K562 (cell line): ENCODE results near the gene RASAL1. TPM values are rescaled to one million over a fixed set of nuclear protein-coding genes. Genes with fewer than 3 reads are reported as not detected.
A peak's percentile ranks its signal among the peaks of the same experiment; 100 is the strongest.

ENCODE experiments used
- ATAC-seq: fragments of 200-7000 bp; cut with Tn5 transposase; 3 replicates; pipeline ENCODE4 v1.9.1; 2020; ENCODE audit warnings: moderate library complexity
- BruUV-seq: library from RNA; stranded (reverse); fragments of 400-500 nt; replicated peaks from 2 replicates; lab custom pipeline; 2021; lab: Mats Ljungman, UMichigan
- CTCF ChIA-PET: fragments of 300-600 bp; formaldehyde crosslinking; extraction: SDS; loops from one replicate; lab custom pipeline; 2021; ENCODE audit warnings: low intra/inter-chr PET ratio; lab: Yijun Ruan, JAX
- POLR2A ChIA-PET: fragments of 300-600, 350-650 bp; sonication (Branson Sonifier 250); formaldehyde crosslinking; extraction: SDS; loops from one replicate; lab custom pipeline; 2021; ENCODE audit warnings: antibody characterized with exemption, inconsistent platforms; lab: Yijun Ruan, JAX
- DNase-seq, 4 experiments: peaks; one replicate each; pipeline versions ENCODE4 v3.0.0 to v3.0.0-alpha.2; 2011 to 2018; ENCODE audit warnings: low spot score in 3 of 4, mixed read lengths in 3 of 4; ENCODE audit errors: extremely low read depth in 1 of 4
- FAIRE-seq: peaks from 2 replicates; lab custom pipeline; 2011; peaks lifted over from hg19 to GRCh38; lab: Jason Lieb, UNC
- H2AFZ ChIP-seq: 2 replicates; pipeline ENCODE4 v1.6.0; 2011; ENCODE audit warnings: low read depth, low read length, control low read depth, inconsistent platforms
- H3K27ac ChIP-seq: fragments of 200-600 bp; 3 replicates; pipeline ENCODE4 v1.8.0; 2011; ENCODE audit warnings: low read depth, mild to moderate bottlenecking, control low read depth, inconsistent platforms, low read length, moderate library complexity, mixed read lengths; ENCODE audit errors: extremely low read depth
- H3K27me3 ChIP-seq, 2 experiments: fragments of 300-600 bp in 1 of 2; 2 replicates in 1 of 2; 3 replicates in 1 of 2; pipeline versions ENCODE4 v1.6.0 to v1.8.0; 2011; ENCODE audit warnings: inconsistent platforms in 2 of 2, low read length in 2 of 2, mild to moderate bottlenecking in 1 of 2, mixed read lengths in 1 of 2, moderate library complexity in 1 of 2; ENCODE audit not compliant: control insufficient read depth in 2 of 2, insufficient read depth in 2 of 2
- H3K36me3 ChIP-seq: fragments of 300-600 bp; 3 replicates; pipeline ENCODE4 v1.8.0; 2011; ENCODE audit warnings: mild to moderate bottlenecking, low read length, inconsistent platforms; ENCODE audit not compliant: control insufficient read depth, insufficient read depth
- H3K4me1 ChIP-seq, 2 experiments: fragments of 200-600 bp in 1 of 2; replicated peaks in 1 of 2; 2 replicates in 1 of 2; 3 replicates in 1 of 2; pipeline versions ENCODE4 v1.5.1 to v1.8.0; 2011; ENCODE audit warnings: inconsistent platforms in 2 of 2, low read length in 2 of 2, mild to moderate bottlenecking in 1 of 2, mixed read lengths in 1 of 2, moderate library complexity in 1 of 2; ENCODE audit not compliant: control insufficient read depth in 2 of 2, insufficient read depth in 2 of 2
- H3K4me2 ChIP-seq: 2 replicates; pipeline ENCODE4 v1.6.1; 2011; ENCODE audit warnings: low read length, control low read depth, inconsistent platforms, mixed read lengths; ENCODE audit not compliant: insufficient read depth
- H3K4me3 ChIP-seq: fragments of 200-600 bp; sonication (generic), shearing (Covaris generic); 2 replicates; pipeline ENCODE4 v1.5.1; 2016; ENCODE audit warnings: control low read depth, inconsistent platforms
- H3K79me2 ChIP-seq: fragments of 200-600 bp; 3 replicates; pipeline ENCODE4 v1.8.0; 2011; ENCODE audit warnings: low read length, inconsistent platforms; ENCODE audit not compliant: control insufficient read depth, insufficient read depth
- H3K9ac ChIP-seq, 2 experiments: 2 replicates each; pipeline versions ENCODE4 v1.6.0 to v1.6.1; 2011; ENCODE audit warnings: low read depth in 2 of 2, low read length in 2 of 2, control low read depth in 1 of 2, inconsistent platforms in 1 of 2, mild to moderate bottlenecking in 1 of 2, mixed read lengths in 1 of 2; ENCODE audit not compliant: insufficient read depth in 1 of 2
- H3K9me1 ChIP-seq: one replicate; pipeline ENCODE4 v1.6.0; 2011; ENCODE audit warnings: inconsistent platforms, mild to moderate bottlenecking, low read length, moderate library complexity; ENCODE audit not compliant: control insufficient read depth, insufficient read depth
- H3K9me3 ChIP-seq: replicated peaks from 2 replicates; pipeline ENCODE4 v1.5.1; 2011; ENCODE audit warnings: low read depth, low read length, inconsistent platforms; ENCODE audit not compliant: control insufficient read depth, insufficient read depth
- H4K20me1 ChIP-seq: replicated peaks from 2 replicates; pipeline ENCODE4 v1.6.1; 2011; ENCODE audit warnings: low read length, inconsistent platforms, mixed read lengths; ENCODE audit not compliant: control insufficient read depth, insufficient read depth
- CHD4 ChIP-seq: fragments of 200-600 bp; sonication (generic); IDR thresholded peaks from 3 replicates; pipeline ENCODE4 v1.6.1; 2012; ENCODE audit warnings: low read depth, mild to moderate bottlenecking, mixed read lengths, low read length, inconsistent platforms; ENCODE audit not compliant: insufficient read depth, insufficient replicate concordance, poor library complexity, severe bottlenecking
- E2F3 ChIP-seq: fragments of 250-450 bp; sonication (Bioruptor Pico); IDR thresholded peaks from 2 replicates; pipeline ENCODE4 v1.4.0; 2020; ENCODE audit warnings: mild to moderate bottlenecking
- FOXA1 ChIP-seq: fragments of 450-650 bp; IDR thresholded peaks from 2 replicates; pipeline ENCODE4 v1.6.1; 2016; ENCODE audit warnings: mild to moderate bottlenecking, borderline replicate concordance
- FOXA3 ChIP-seq, 2 experiments: fragments of 450-650 bp in 1 of 2; sonication (generic) in 1 of 2; formaldehyde crosslinking; IDR thresholded peaks in 1 of 2; conservative IDR thresholded peaks in 1 of 2; 2 replicates each; pipeline versions ENCODE4 v1.4.0 to v1.8.0; 2020 to 2022; ENCODE audit warnings: mild to moderate bottlenecking in 2 of 2, missing genetic modification reagents in 1 of 2
- NRF1 ChIP-seq, 2 experiments: fragments of 450-650 bp; IDR thresholded peaks in 1 of 2; conservative IDR thresholded peaks in 1 of 2; 2 replicates each; pipeline ENCODE4 v1.6.1; 2014; ENCODE audit warnings: mild to moderate bottlenecking in 2 of 2
- TBL1XR1 ChIP-seq, 2 experiments: IDR thresholded peaks; 2 replicates each; pipeline ENCODE4 v1.6.1; 2012; ENCODE audit warnings: improper control_type of control experiment in 2 of 2, low read length in 2 of 2, mild to moderate bottlenecking in 1 of 2
- TEAD1 ChIP-seq, 2 experiments: fragments of 450-650 bp in 1 of 2; sonication (generic) in 1 of 2; formaldehyde crosslinking; IDR thresholded peaks; 2 replicates each; pipeline versions ENCODE4 v1.4.0 to v1.8.0; 2020 to 2022; ENCODE audit warnings: mild to moderate bottlenecking in 2 of 2, missing genetic modification reagents in 1 of 2
- ZBTB1 ChIP-seq: sonication (generic); formaldehyde crosslinking; IDR thresholded peaks from 2 replicates; pipeline ENCODE4 v1.8.1; 2023; ENCODE audit warnings: missing genetic modification reagents, low read depth, mild to moderate bottlenecking, borderline replicate concordance
- ZNF232 ChIP-seq: sonication (generic); formaldehyde crosslinking; IDR thresholded peaks from 2 replicates; pipeline ENCODE4 v1.8.0; 2022; ENCODE audit warnings: mild to moderate bottlenecking, missing genetic modification reagents
- WGBS: fragments of 100-300 bp; shearing (Covaris generic); methylation state at CpG from one replicate; pipeline ENCODE4 v1.1.6; 2016; ENCODE audit warnings: low coverage, mixed read lengths; ENCODE audit not compliant: insufficient coverage; ENCODE audit errors: missing lambda C conversion rate; 5-methylcytosine and 5-hydroxymethylcytosine counted together
- in situ Hi-C: fragments of 300-500 bp; cut with MboI; formaldehyde crosslinking; loops from 4 replicates; pipeline ENCODE4 v1.15.0; 2018; ENCODE audit warnings: inconsistent platforms, mixed read lengths
- intact Hi-C: fragments of 100-400 bp; cut with micrococcal nuclease; formaldehyde crosslinking; loops from 2 replicates; pipeline ENCODE4 v1.14.2; 2022
- polyA plus RNA-seq, 8 experiments: library from polyadenylated mRNA; depleted of rRNA in 4 of 8; stranded (reverse) in 5 of 8; unstranded in 3 of 8; fragments of >200 nt; fragmentation: Nextera tagmentation in 2 of 8; fragmentation: Illumina TruSeq in 1 of 8; extraction: Ambion mirVana in 2 of 8; extraction: Trizol in 1 of 8; gene quantifications; 2 replicates each; pipeline versions ENCODE4 v1.2.1 to v1.2.3, GENCODE V29; 2011 to 2014; ENCODE audit warnings: inconsistent platforms in 1 of 8, missing spikeins in 1 of 8
- total RNA-seq, 7 experiments: library from RNA; depleted of rRNA in 6 of 7; stranded (reverse); fragments of >200 nt in 6 of 7; fragmentation: Illumina TruSeq in 2 of 7; extraction: Trizol in 2 of 7; gene quantifications; 2 replicates each; pipeline versions ENCODE4 v1.2.1 to v1.2.3, GENCODE V29; 2011 to 2021; ENCODE audit warnings: low replicate concordance in 1 of 7
- TF ChIP-seq, protein P1 (sequence below), 2 experiments: fragments of 450-650 bp in 1 of 2; sonication (generic) in 1 of 2; formaldehyde crosslinking in 1 of 2; IDR thresholded peaks in 1 of 2; conservative IDR thresholded peaks in 1 of 2; 2 replicates each; pipeline versions ENCODE4 v1.6.1 to v1.8.1; 2016 to 2023; ENCODE audit warnings: mild to moderate bottlenecking in 2 of 2, moderate library complexity in 2 of 2, inconsistent platforms in 1 of 2, missing genetic modification reagents in 1 of 2
- TF ChIP-seq, protein P2 (sequence below): sonication (generic); formaldehyde crosslinking; IDR thresholded peaks from 2 replicates; pipeline ENCODE4 v1.9.0; 2022; ENCODE audit warnings: mild to moderate bottlenecking, missing genetic modification reagents
- TF ChIP-seq, protein P3 (sequence below), 3 experiments: fragments of 200-800 bp in 1 of 3; fragments of 250-450 bp in 1 of 3; fragments of 450-650 bp in 1 of 3; sonication (Bioruptor Pico) in 1 of 3; sonication (Bioruptor generic) in 1 of 3; formaldehyde crosslinking in 1 of 3; IDR thresholded peaks; 2 replicates each; pipeline versions ENCODE4 v1.6.1 to v1.8.0; 2016 to 2022; ENCODE audit warnings: mild to moderate bottlenecking in 2 of 3, missing genetic modification characterization in 2 of 3, missing compliant biosample characterization in 1 of 3, moderate library complexity in 1 of 3
- TF ChIP-seq, protein P4 (sequence below): sonication (generic); formaldehyde crosslinking; IDR thresholded peaks from 2 replicates; pipeline ENCODE4 v1.8.0; 2022; ENCODE audit warnings: mild to moderate bottlenecking, missing genetic modification reagents

Gene RASAL1
- total and polyA plus RNA-seq, 9 of the 15 experiments (the other 6 are each of a cell fraction or from before 2014, with no cell fraction given): 0.06 to 0.16 (median 0.14) TPM; not detected in 6

DNA sequence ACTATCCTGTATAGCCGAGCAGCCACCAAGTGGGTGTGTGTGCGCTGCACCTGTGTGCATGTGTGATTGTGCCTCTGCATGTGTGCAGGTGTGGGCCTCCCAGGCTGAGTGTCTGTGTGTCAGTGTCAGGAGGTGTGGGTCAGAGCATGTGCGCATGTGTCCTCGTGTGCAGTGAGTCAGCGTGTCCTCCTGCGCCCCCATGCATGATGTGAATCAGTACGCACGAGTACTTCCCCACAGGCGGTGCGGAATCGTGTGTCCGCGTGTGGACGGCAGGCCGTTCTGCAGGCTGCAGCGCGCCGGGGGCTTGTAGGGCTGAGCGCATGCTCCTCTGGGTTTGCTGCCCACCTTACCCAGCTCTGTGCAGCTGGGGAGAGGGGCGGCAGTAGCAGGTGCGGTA, 44.8 kb downstream of the RASAL1 start:
- H3K4me1 ChIP-seq: peaks cover 2 to 32% of the 10 kb centered on the region in 2 experiments; a peak in 3 of 5 replicates
- TF ChIP-seq ZBTB1 (CRISPR knock-in tag): no peak
- TF ChIP-seq, protein P1, sequence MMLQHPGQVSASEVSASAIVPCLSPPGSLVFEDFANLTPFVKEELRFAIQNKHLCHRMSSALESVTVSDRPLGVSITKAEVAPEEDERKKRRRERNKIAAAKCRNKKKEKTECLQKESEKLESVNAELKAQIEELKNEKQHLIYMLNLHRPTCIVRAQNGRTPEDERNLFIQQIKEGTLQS (IDR thresholded peaks at IDR 0.05): no peak
- TF ChIP-seq, protein P1 (CRISPR knock-in tag; conservative IDR thresholded peaks at IDR 0.05): no peak
- no peak for TF ChIP-seq FOXA3 (CRISPR knock-in tag; conservative IDR thresholded peaks at IDR 0.05 in 1 of 2, IDR thresholded peaks at IDR 0.05 in 1 of 2)
- TF ChIP-seq, protein P2, sequence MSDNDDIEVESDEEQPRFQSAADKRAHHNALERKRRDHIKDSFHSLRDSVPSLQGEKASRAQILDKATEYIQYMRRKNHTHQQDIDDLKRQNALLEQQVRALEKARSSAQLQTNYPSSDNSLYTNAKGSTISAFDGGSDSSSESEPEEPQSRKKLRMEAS (CRISPR knock-in tag): peak; percentile 82
- TF ChIP-seq ZNF232 (CRISPR knock-in tag): no peak
- TF ChIP-seq, protein P3, sequence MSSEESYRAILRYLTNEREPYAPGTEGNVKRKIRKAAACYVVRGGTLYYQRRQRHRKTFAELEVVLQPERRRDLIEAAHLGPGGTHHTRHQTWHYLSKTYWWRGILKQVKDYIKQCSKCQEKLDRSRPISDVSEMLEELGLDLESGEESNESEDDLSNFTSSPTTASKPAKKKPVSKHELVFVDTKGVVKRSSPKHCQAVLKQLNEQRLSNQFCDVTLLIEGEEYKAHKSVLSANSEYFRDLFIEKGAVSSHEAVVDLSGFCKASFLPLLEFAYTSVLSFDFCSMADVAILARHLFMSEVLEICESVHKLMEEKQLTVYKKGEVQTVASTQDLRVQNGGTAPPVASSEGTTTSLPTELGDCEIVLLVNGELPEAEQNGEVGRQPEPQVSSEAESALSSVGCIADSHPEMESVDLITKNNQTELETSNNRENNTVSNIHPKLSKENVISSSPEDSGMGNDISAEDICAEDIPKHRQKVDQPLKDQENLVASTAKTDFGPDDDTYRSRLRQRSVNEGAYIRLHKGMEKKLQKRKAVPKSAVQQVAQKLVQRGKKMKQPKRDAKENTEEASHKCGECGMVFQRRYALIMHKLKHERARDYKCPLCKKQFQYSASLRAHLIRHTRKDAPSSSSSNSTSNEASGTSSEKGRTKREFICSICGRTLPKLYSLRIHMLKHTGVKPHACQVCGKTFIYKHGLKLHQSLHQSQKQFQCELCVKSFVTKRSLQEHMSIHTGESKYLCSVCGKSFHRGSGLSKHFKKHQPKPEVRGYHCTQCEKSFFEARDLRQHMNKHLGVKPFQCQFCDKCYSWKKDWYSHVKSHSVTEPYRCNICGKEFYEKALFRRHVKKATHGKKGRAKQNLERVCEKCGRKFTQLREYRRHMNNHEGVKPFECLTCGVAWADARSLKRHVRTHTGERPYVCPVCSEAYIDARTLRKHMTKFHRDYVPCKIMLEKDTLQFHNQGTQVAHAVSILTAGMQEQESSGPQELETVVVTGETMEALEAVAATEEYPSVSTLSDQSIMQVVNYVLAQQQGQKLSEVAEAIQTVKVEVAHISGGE (CRISPR knock-in tag; IDR thresholded peaks at IDR 0.05): no peak
- TF ChIP-seq TBL1XR1 (IDR thresholded peaks at IDR 0.05; ENCODE audit: low read length in 2 of 2): no peak
- TF ChIP-seq FOXA1: no peak
- TF ChIP-seq E2F3 (CRISPR knock-in tag): no peak
- no peak for TF ChIP-seq CHD4
- peak; percentile 67 to 70; a peak in 3 of 4 replicates for TF ChIP-seq NRF1 (conservative IDR thresholded peaks at IDR 0.05 in 1 of 2, IDR thresholded peaks at IDR 0.05 in 1 of 2)
- TF ChIP-seq TEAD1 (CRISPR knock-in tag; IDR thresholded peaks at IDR 0.05): no peak
- TF ChIP-seq, protein P4, sequence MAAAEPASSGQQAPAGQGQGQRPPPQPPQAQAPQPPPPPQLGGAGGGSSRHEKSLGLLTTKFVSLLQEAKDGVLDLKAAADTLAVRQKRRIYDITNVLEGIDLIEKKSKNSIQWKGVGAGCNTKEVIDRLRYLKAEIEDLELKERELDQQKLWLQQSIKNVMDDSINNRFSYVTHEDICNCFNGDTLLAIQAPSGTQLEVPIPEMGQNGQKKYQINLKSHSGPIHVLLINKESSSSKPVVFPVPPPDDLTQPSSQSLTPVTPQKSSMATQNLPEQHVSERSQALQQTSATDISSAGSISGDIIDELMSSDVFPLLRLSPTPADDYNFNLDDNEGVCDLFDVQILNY: no peak

More for the DNA sequence above, 44.8 kb downstream of the RASAL1 start:
- Histone ChIP-seq H3K9me3 (no peaks in the 10 kb centered on the region), H3K9me1 (no peaks in the 10 kb centered on the region), H3K4me3 (no peak overlapping the region), H2AFZ (no peak overlapping the region), H3K36me3 (no peaks in the 10 kb centered on the region), H4K20me1 (peaks cover 8% of the 10 kb centered on the region; the same call in 1 of the 2 replicates), H3K27ac (no peak overlapping the region), H3K9ac (no peak overlapping the region; a peak in 1 of 4 replicates), H3K4me2 (no peak overlapping the region), H3K27me3 (peaks cover 0 to 41% of the 10 kb centered on the region in 2 experiments), H3K79me2 (no peaks in the 10 kb centered on the region)
- intact Hi-C loops: no loop called here
- FAIRE-seq: no peak
- ATAC-seq: peak; percentile 27; the same call in 2 of the 3 replicates
- in situ Hi-C loops: no loop called here
- POLR2A ChIA-PET: interaction anchor here (0.6 to 0.9 kb wide), 3 partner anchors 65 to 620 kb away, joined by 3 to 4 read pairs (median 3); no protein-coding TSS in a partner anchor
- CTCF ChIA-PET: no interaction called here
- no TSS peak for BruUV-seq
- WGBS: under 1% methylated on average over 21 of the region's 21 CpGs
- no peak for DNase-seq
